GM12874 (cell line): ENCODE data around the gene NARS2.

Experiments used
- CTCF ChIP-seq: IDR thresholded peaks from 2 replicates; pipeline ENCODE4 v1.5.1; 2011; ENCODE audit warnings: low read depth, mild to moderate bottlenecking, control low read depth, low read length, moderate library complexity; ENCODE audit not compliant: insufficient read depth

The NARS2 gene

GRCh38 chr11:78400116-78400515 lies 174.5 kb downstream of the NARS2 start:
- TF ChIP-seq CTCF, result no peak

GRCh38 chr11:78399136-78399535 lies 175.5 kb downstream of the NARS2 start:
- TF ChIP-seq CTCF, result no peak

- no peak for TF ChIP-seq CTCF
Observed at GRCh38 chr11:78398715-78399114, 175.9 kb downstream of the NARS2 start.

- no peak for TF ChIP-seq CTCF
Observed at GRCh38 chr11:78397398-78397797, 177.3 kb downstream of the NARS2 start.

- no peak for TF ChIP-seq CTCF
Observed at GRCh38 chr11:78395597-78395996, 179.1 kb downstream of the NARS2 start.

GRCh38 chr11:78392854-78393253 lies 181.8 kb downstream of the NARS2 start:
- no peak for TF ChIP-seq CTCF

GRCh38 chr11:78391424-78391823 lies 183.2 kb downstream of the NARS2 start:
- no peak for TF ChIP-seq CTCF

GRCh38 chr11:78390809-78391208 lies 183.9 kb downstream of the NARS2 start:
- TF ChIP-seq CTCF, result no peak
